GM18867 (cell line): ENCODE data around the gene CD82.

Experiments
- ATAC-seq: cut with Tn5 transposase; IDR thresholded peaks from one replicate; pipeline ENCODE4 v1.9.1; 2021; ENCODE audit warnings: mild to moderate bottlenecking, moderate library complexity; ENCODE audit not compliant: unreplicated experiment

Gene CD82

DNA sequence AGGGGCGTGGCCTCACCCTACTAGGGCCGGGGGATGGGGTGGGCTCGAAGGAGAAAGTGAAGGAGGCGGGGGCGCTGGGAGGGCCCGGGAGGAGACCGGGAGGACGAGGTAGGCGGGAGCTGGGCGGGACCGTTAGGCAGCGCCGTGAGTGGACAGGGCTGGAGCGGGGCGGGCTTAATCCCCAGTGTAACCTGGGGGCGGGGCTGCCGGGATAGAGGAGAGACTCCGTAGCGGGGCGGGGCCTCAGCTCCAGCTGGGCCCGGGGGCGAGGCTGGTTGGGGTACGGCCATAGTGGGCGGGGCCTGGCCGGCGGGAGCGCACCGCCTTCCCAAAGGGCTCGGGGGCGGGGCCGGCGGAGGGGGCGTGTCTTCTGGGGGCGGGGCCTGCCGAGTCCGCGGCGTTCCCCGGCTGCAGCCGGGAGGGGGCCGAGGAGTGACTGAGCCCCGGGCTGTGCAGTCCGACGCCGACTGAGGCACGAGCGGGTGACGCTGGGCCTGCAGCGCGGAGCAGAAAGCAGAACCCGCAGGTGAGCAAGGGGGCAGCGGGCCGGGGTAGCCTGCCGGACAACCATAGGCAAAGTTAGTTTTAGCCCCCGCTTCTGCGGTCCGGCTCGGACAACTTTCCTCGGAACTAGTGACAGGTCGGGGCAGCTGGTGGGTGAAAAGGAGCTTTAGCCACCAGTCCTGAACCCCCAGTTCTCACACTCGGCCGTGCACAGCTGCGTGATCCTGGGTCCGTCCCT is at the start of gene CD82:
CD82 (plus strand) TSS at position 453 of the 742 bp plus-strand sequence. CDS start 29,000 bp downstream, outside the sequence.
- ATAC-seq, result peak; percentile 80

- ATAC-seq, result no peak
Observed at GRCh38 chr11:44516688-44517507, 48.6 kb upstream of the CD82 start.

GRCh38 chr11:44517541-44517940 is 47.9 kb upstream of the CD82 start:
- ATAC-seq, result no peak

GRCh38 chr11:44518968-44519550 is 46.4 kb upstream of the CD82 start:
- no peak for ATAC-seq

DNA sequence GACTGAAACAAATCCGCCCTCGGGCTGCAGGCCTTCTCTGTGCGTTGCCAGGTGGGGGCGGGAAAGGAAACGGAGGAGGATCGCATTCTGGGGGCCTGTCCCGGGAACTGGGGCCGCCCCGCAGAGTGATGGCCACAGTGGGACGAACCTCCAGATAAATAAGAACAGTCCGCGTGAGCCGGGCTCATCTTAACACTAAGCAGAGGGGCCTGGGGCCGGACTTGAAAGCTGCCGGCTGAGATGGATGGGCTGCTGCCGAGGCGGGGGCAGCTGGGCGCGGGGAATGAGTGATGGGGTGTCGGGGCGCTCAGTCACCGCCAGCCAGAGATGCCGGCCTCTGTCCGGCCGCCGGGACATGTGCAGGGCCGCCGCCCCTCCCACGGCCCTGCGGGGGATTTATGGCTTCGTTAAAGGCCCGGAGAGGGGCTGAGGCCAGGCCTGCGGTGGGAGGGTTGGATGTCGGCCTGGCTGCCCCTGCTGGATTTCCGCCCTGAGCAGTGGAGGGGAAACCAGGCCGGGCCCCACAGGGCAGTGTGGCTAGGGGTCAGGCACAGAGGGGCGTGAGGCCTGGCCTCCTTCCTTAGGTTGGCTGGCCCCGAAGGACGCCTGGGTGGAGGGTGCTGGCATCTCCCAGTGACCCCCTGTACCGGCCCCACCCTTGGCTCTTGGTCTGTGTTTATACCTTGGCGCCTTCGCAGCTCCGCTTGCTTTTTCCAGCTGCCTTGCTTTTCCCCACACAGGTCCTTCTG is 45.3 kb upstream of the CD82 start:
- ATAC-seq, result no peak

GRCh38 chr11:44521148-44521547 is 44.3 kb upstream of the CD82 start:
- ATAC-seq, result no peak

DNA sequence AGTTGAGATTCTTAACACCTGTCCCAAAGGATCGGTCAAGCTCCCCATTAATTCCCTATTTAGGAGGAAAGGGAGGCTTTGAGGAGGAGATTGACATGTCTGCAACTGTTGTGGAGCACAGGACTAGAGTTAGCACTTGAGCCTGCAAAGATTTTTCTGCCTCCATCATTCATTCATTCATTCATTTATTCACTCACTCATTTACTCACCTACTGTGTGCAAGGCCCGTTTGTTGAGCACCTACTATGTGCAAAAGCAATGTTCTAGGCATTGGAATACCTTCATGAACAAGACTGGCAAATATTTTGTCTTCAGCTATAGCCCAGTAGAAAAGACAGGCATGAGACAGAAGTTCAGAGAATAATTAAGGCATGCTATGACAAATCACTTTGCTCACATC is 43.2 kb upstream of the CD82 start:
- no peak for ATAC-seq

GRCh38 chr11:44524346-44524745 is 41.1 kb upstream of the CD82 start:
- ATAC-seq, result no peak

DNA sequence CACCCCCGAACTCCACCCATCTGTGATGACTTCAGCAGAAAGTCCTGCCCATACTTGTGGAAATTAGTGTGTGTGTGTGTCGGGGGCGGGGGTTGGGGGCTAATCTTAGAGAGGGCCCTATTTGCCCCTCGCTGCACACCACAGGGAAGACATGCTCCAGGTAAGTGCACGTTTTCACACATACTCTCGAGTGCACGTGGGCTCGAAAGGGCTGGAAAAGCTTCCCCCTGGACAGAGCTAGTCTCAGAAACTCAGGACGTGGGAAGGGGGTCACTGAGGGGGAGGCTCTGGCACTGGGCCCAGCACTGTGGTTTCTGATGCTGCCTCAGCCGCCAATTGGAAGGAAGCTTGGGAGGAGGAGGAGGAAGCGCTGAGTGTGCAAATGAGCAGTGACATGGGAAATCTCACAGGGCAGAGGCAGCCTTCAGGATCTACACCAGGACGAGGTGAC is 40.7 kb upstream of the CD82 start:
- no peak for ATAC-seq

GRCh38 chr11:44525473-44526252 is 39.8 kb upstream of the CD82 start:
- ATAC-seq, result no peak

GRCh38 chr11:44526438-44526837 is 39.0 kb upstream of the CD82 start:
- no peak for ATAC-seq

DNA sequence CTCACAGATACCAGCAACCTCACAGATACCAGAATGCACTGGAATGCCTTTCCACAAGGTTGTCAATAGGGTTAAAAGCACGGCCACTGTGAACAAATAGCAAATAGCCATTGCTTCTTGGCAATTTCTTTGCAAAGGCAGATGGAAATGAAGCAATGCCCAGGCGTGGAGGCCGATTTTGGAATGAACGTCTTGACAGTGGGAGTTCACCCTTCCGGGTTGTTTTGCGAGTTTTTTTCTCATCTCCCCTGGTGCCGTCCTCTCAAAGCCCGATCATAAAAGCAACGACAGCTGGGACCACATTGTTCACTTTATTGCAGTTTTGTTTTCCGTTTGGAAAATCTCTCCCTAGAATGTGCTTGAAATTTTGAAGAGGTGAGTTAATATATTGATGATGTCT is 38.0 kb upstream of the CD82 start:
- no peak for ATAC-seq

GRCh38 chr11:44528103-44528502 is 37.4 kb upstream of the CD82 start:
- no peak for ATAC-seq

DNA sequence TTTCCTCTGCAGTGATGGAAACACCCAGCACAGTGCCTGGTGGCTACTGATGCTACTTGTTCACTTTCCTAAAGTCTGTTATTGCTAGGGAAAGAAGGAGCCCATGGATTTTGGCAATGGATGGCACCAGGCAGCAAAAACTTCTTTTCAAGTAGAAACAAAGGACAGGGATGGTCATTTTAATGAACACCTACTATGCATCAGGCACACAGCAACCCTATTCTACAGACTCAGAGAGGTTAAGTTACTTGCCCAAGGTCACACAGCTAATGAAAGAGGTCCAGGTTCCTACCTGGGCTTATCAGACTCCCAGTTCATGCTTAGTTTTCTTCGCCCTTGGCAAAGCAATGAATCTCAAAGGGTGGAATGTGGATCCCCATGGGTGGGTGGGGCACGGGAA is 36.9 kb upstream of the CD82 start:
- no peak for ATAC-seq

DNA sequence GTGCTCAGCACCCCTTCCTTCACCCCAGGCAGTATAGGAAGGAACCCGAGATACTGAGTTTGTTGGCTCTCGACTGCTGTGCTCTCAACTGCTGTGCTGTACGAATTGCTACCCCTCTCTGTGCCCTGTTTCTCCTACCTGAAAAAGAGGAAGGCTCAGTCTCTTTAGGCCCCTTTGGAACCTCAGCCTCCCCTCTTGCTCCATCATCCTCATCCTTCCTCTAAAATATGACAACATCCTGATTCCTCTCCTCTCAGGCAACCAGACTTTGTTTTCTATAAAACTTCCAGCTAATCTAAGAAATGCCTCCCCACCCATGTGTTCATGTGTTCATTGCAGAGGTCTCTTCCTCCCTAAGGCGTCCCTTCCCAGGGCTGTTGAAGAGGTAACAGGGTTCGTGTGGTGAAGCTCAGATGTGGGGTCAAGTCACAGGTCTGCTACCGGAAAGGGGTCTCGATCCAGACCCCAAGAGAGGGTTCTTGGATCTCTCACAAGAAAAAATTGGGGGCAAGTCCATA is 35.5 kb upstream of the CD82 start:
- no peak for ATAC-seq

- no peak for ATAC-seq
Observed at GRCh38 chr11:44530413-44531115, 34.9 kb upstream of the CD82 start.

DNA sequence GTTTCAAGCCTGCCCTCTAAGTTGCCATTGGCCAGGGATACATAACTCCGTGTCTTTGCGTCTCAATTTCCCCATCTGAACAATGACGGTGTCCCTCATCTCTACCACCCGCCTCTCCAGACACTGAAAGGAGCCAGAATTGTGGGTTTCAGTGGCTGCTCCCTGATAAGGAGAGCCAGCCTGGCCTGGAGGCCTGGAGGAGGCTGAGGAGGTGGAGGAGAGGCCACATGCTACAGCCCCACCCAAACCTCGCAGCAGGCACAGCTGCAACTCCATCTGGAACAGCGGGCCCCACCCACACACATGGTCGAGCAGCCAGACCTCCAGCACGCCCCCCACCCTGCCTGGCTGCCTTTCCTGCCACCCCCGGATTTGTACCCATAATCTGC is 34.4 kb upstream of the CD82 start:
- no peak for ATAC-seq

DNA sequence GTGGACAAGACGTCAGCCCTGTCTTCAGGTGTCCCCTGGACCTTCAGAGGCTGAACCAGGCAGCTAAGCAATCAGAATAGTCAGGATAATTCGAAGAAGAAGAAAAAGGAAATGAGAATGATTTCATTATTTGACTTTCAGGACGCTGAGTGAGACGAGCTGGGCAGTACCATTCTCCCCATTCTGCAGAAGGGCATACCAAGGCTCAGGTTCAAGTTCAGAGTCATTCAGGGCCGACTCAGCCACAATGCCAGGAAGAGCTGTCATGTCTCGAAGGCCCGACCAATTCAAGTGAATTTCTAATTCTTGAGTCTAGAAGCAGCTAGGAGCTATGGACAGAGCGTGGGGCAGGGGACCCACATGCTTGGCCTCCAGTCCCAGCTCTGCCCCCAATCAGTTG is 33.8 kb upstream of the CD82 start:
- ATAC-seq, result no peak

- peak; percentile 58 for ATAC-seq
Observed at GRCh38 chr11:44532809-44533208, 32.7 kb upstream of the CD82 start.
